Measurements from ENCODE around the gene CHAF1A. TPM values are rescaled to one million over a fixed set of nuclear protein-coding genes. Genes with fewer than 3 reads are reported as not detected.

Gene CHAF1A
- total and polyA plus RNA-seq, 7 experiments from 2014 or later = 3.2 to 71.2 (median 12.4) TPM

GRCh38 chr19:4357921-4358326 is 44.5 kb upstream of the CHAF1A start:
- no peaks in the 10 kb centered on the region for H3K9me3 Mint-ChIP-seq
- POLR2A ChIA-PET = no interaction called here

GRCh38 chr19:4358709-4359626 is 43.5 kb upstream of the CHAF1A start:
- Histone ChIP-seq H3K27ac (ENCODE audit: low read depth, low read length) (no peak overlapping the region), H3K9me3 (ENCODE audit: control insufficient read depth in 2 of 3, low read length in 3 of 3) (no peaks in the 10 kb centered on the region), H3K4me3 (ENCODE audit: low read length) (no peak overlapping the region), H3K4me1 (ENCODE audit: control insufficient read depth in 2 of 2, insufficient read depth in 2 of 2, low read length in 2 of 2) (no peaks in the 10 kb centered on the region), H3K36me3 (ENCODE audit: control insufficient read depth in 2 of 3, insufficient read depth in 3 of 3, low read length in 3 of 3) (peaks cover 0 to 62% (median 0%) of the 10 kb centered on the region in 3 experiments), H3K27me3 (ENCODE audit: control insufficient read depth in 2 of 2, insufficient read depth in 2 of 2, low read length in 2 of 2) (no peaks in the 10 kb centered on the region)
- no peaks in the 10 kb centered on the region for H3K27me3 Mint-ChIP-seq
- H3K4me3 Mint-ChIP-seq = no peak overlapping the region
- no peak for DNase-seq
- ChIA-PET POLR2A (no interaction called here), CTCF (interaction anchor here (1.0 kb wide), 1 partner anchor 112 kb away, joined by 5 read pairs; the partner anchor contains the start of gene YJU2)
- peak overlapping the region in 4 of 9 donors; percentile 14 to 52 (median 36) for H3K27ac Mint-ChIP-seq
- intact Hi-C loops (cut with micrococcal nuclease) = no loop called here
- H3K4me1 Mint-ChIP-seq = peaks cover 0 to 3% (median 0%) of the 10 kb centered on the region in 7 donors
- ATAC-seq = no peak
- H3K36me3 Mint-ChIP-seq = peaks cover 0 to 10% (median 3%) of the 10 kb centered on the region in 5 donors
- H3K9me3 Mint-ChIP-seq = no peaks in the 10 kb centered on the region

More at GRCh38 chr19:4357921-4358326, 44.5 kb upstream of the CHAF1A start:
- Histone ChIP-seq H3K4me1 (ENCODE audit: control insufficient read depth in 2 of 2, insufficient read depth in 2 of 2, low read length in 2 of 2) (no peaks in the 10 kb centered on the region), H3K4me3 (ENCODE audit: low read length) (no peak overlapping the region), H3K9me3 (ENCODE audit: control insufficient read depth in 2 of 3, low read length in 3 of 3) (no peaks in the 10 kb centered on the region), H3K27me3 (ENCODE audit: control insufficient read depth in 2 of 2, insufficient read depth in 2 of 2, low read length in 2 of 2) (no peaks in the 10 kb centered on the region), H3K36me3 (ENCODE audit: control insufficient read depth in 2 of 3, insufficient read depth in 3 of 3, low read length in 3 of 3) (peaks cover 0 to 51% (median 0%) of the 10 kb centered on the region in 3 experiments), H3K27ac (ENCODE audit: low read depth, low read length) (no peak overlapping the region)
- H3K4me3 Mint-ChIP-seq = no peak overlapping the region
- no peak overlapping the region for H3K27ac Mint-ChIP-seq
- no peak for DNase-seq
- no peak for ATAC-seq
- CTCF ChIA-PET = no interaction called here
- H3K27me3 Mint-ChIP-seq = no peaks in the 10 kb centered on the region
- peaks cover 0 to 10% (median 3%) of the 10 kb centered on the region in 5 donors for H3K36me3 Mint-ChIP-seq
- peaks cover 0 to 3% (median 0%) of the 10 kb centered on the region in 7 donors for H3K4me1 Mint-ChIP-seq
- intact Hi-C loops (cut with micrococcal nuclease) = no loop called here

GRCh38 chr19:4359627-4360000 is 42.8 kb upstream of the CHAF1A start:
- Mint-ChIP-seq H3K9me3 (no peaks in the 10 kb centered on the region), H3K4me3 (no peak overlapping the region), H3K27me3 (no peaks in the 10 kb centered on the region), H3K4me1 (peaks cover 0 to 3% (median 0%) of the 10 kb centered on the region in 7 donors), H3K27ac (no peak overlapping the region), H3K36me3 (peaks cover 0 to 10% (median 3%) of the 10 kb centered on the region in 5 donors)
- Histone ChIP-seq H3K36me3 (ENCODE audit: control insufficient read depth in 2 of 3, insufficient read depth in 3 of 3, low read length in 3 of 3) (peaks cover 0 to 64% (median 0%) of the 10 kb centered on the region in 3 experiments), H3K9me3 (ENCODE audit: control insufficient read depth in 2 of 3, low read length in 3 of 3) (no peaks in the 10 kb centered on the region), H3K27me3 (ENCODE audit: control insufficient read depth in 2 of 2, insufficient read depth in 2 of 2, low read length in 2 of 2) (no peaks in the 10 kb centered on the region), H3K4me3 (ENCODE audit: low read length) (no peak overlapping the region), H3K27ac (ENCODE audit: low read depth, low read length) (no peak overlapping the region), H3K4me1 (ENCODE audit: control insufficient read depth in 2 of 2, insufficient read depth in 2 of 2, low read length in 2 of 2) (no peaks in the 10 kb centered on the region)
- DNase-seq = no peak
- no peak for ATAC-seq
- intact Hi-C loops (cut with micrococcal nuclease) = no loop called here
- CTCF ChIA-PET = interaction anchor here (1.0 kb wide), 1 partner anchor 113 kb away, joined by 5 read pairs; the partner anchor contains the start of gene YJU2
- POLR2A ChIA-PET = no interaction called here

- no peak for DNase-seq
- H3K36me3 ChIP-seq (ENCODE audit: control insufficient read depth in 2 of 3, insufficient read depth in 3 of 3, low read length in 3 of 3) = peaks cover 0 to 67% (median 2%) of the 10 kb centered on the region in 3 experiments
Measured at GRCh38 chr19:4360081-4360569, 42.3 kb upstream of the CHAF1A start.

GRCh38 chr19:4360641-4361151 is 41.7 kb upstream of the CHAF1A start:
- no peaks in the 10 kb centered on the region for H3K9me3 Mint-ChIP-seq
- H3K4me1 ChIP-seq (ENCODE audit: control insufficient read depth in 2 of 2, insufficient read depth in 2 of 2, low read length in 2 of 2) = no peaks in the 10 kb centered on the region
- H3K4me3 ChIP-seq (ENCODE audit: low read length) = no peak overlapping the region
- H3K4me3 Mint-ChIP-seq = no peak overlapping the region
- no peak overlapping the region for H3K27ac ChIP-seq (ENCODE audit: low read depth, low read length)
- CTCF ChIA-PET = no interaction called here
- DNase-seq = no peak
- H3K27me3 ChIP-seq (ENCODE audit: control insufficient read depth in 2 of 2, insufficient read depth in 2 of 2, low read length in 2 of 2) = no peaks in the 10 kb centered on the region
- peaks cover 0 to 73% (median 5%) of the 10 kb centered on the region in 3 experiments for H3K36me3 ChIP-seq (ENCODE audit: control insufficient read depth in 2 of 3, insufficient read depth in 3 of 3, low read length in 3 of 3)
- H3K27me3 Mint-ChIP-seq = no peaks in the 10 kb centered on the region
- no peaks in the 10 kb centered on the region for H3K9me3 ChIP-seq (ENCODE audit: control insufficient read depth in 2 of 3, low read length in 3 of 3)
- peaks cover 0 to 10% (median 3%) of the 10 kb centered on the region in 5 donors for H3K36me3 Mint-ChIP-seq
- POLR2A ChIA-PET = no interaction called here
- intact Hi-C loops (cut with micrococcal nuclease) = no loop called here
- H3K27ac Mint-ChIP-seq = peak overlapping the region in 1 of 9 donors; percentile 48
- no peak for ATAC-seq
- H3K4me1 Mint-ChIP-seq = peaks cover 0 to 3% (median 0%) of the 10 kb centered on the region in 7 donors

More at GRCh38 chr19:4360081-4360569, 42.3 kb upstream of the CHAF1A start:
- no peaks in the 10 kb centered on the region for H3K4me1 ChIP-seq (ENCODE audit: control insufficient read depth in 2 of 2, insufficient read depth in 2 of 2, low read length in 2 of 2)
- H3K27me3 ChIP-seq (ENCODE audit: control insufficient read depth in 2 of 2, insufficient read depth in 2 of 2, low read length in 2 of 2) = no peaks in the 10 kb centered on the region
- no peak for ATAC-seq
- intact Hi-C loops (cut with micrococcal nuclease) = no loop called here
- POLR2A ChIA-PET = no interaction called here
- Mint-ChIP-seq H3K4me1 (peaks cover 0 to 3% (median 0%) of the 10 kb centered on the region in 7 donors), H3K27me3 (no peaks in the 10 kb centered on the region), H3K27ac (no peak overlapping the region), H3K36me3 (peaks cover 0 to 10% (median 3%) of the 10 kb centered on the region in 5 donors), H3K4me3 (no peak overlapping the region), H3K9me3 (no peaks in the 10 kb centered on the region)
- no peak overlapping the region for H3K4me3 ChIP-seq (ENCODE audit: low read length)
- H3K27ac ChIP-seq (ENCODE audit: low read depth, low read length) = no peak overlapping the region
- CTCF ChIA-PET = interaction anchor here (1.0 kb wide), 1 partner anchor 113 kb away, joined by 5 read pairs; the partner anchor contains the start of gene YJU2
- no peaks in the 10 kb centered on the region for H3K9me3 ChIP-seq (ENCODE audit: control insufficient read depth in 2 of 3, low read length in 3 of 3)

- DNase-seq (no peak), ATAC-seq (no peak)
- H3K27me3 Mint-ChIP-seq = no peaks in the 10 kb centered on the region
- Histone ChIP-seq H3K4me3 (ENCODE audit: low read length) (no peak overlapping the region), H3K9me3 (ENCODE audit: control insufficient read depth in 2 of 3, low read length in 3 of 3) (no peaks in the 10 kb centered on the region), H3K27me3 (ENCODE audit: control insufficient read depth in 2 of 2, insufficient read depth in 2 of 2, low read length in 2 of 2) (no peaks in the 10 kb centered on the region), H3K27ac (ENCODE audit: low read depth, low read length) (no peak overlapping the region), H3K36me3 (ENCODE audit: control insufficient read depth in 2 of 3, insufficient read depth in 3 of 3, low read length in 3 of 3) (peaks cover 0 to 80% (median 5%) of the 10 kb centered on the region in 3 experiments), H3K4me1 (ENCODE audit: control insufficient read depth in 2 of 2, insufficient read depth in 2 of 2, low read length in 2 of 2) (no peaks in the 10 kb centered on the region)
- H3K4me3 Mint-ChIP-seq = no peak overlapping the region
- intact Hi-C loops (cut with micrococcal nuclease) = no loop called here
- no peak overlapping the region for H3K27ac Mint-ChIP-seq
- ChIA-PET POLR2A (no interaction called here), CTCF (interaction anchor here (2.8 kb wide), 1 partner anchor 9 kb away, joined by 9 read pairs; no protein-coding TSS in a partner anchor)
- H3K4me1 Mint-ChIP-seq = peaks cover 0 to 4% (median 0%) of the 10 kb centered on the region in 7 donors
- H3K36me3 Mint-ChIP-seq = peaks cover 0 to 10% (median 3%) of the 10 kb centered on the region in 5 donors
- H3K9me3 Mint-ChIP-seq = no peaks in the 10 kb centered on the region
Measured at GRCh38 chr19:4361152-4362046, 41.0 kb upstream of the CHAF1A start.
